ENCODE results near the gene FAM161B. TPM values are rescaled to one million over a fixed set of nuclear protein-coding genes. Genes with fewer than 3 reads are reported as not detected.

FAM161B gene
- total and polyA plus RNA-seq, 2 of the 13 experiments (the other 11 are each of a cell fraction or from before 2014, with no cell fraction given) = 1.6 to 2.0 TPM

DNA sequence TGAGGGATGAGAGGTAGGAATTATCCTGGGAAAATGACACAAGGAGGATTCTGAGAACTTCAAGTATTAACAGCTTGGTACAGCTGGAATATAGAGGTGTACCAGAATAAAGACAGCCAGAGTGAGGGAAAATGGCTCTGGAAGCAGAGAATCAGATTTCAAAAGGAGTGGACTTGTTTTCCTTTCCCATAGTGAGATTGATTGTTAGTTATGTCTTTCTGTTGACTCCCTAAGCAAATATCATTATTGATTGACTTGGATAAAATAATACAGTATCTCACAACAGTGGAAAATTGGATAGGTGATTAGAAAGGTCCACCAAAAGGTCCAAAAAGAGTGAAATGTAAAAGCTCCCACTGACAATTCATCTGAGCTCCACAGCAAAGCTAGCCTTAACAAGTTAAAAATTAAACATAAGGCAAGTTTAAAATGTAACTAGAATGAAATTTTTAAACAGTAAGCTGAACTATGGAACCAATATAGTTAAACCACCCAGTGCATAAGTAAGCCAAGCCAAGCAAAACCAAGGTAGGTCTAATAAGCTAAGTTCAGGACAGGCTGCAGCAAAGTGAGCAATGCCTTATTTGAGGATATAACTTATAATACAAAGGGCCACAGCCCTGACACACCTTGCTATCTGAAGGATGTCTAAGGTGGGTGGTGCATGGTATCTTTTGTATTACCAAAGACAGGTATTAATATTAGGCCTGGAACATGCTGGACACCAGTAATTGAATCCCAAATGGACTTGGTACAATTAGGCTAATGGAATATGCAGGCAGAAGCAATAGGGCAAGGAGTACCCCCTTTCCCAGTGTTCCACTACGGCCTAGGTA, 47.4 kb upstream of the FAM161B start (continued):
- TF ChIP-seq, protein P1, sequence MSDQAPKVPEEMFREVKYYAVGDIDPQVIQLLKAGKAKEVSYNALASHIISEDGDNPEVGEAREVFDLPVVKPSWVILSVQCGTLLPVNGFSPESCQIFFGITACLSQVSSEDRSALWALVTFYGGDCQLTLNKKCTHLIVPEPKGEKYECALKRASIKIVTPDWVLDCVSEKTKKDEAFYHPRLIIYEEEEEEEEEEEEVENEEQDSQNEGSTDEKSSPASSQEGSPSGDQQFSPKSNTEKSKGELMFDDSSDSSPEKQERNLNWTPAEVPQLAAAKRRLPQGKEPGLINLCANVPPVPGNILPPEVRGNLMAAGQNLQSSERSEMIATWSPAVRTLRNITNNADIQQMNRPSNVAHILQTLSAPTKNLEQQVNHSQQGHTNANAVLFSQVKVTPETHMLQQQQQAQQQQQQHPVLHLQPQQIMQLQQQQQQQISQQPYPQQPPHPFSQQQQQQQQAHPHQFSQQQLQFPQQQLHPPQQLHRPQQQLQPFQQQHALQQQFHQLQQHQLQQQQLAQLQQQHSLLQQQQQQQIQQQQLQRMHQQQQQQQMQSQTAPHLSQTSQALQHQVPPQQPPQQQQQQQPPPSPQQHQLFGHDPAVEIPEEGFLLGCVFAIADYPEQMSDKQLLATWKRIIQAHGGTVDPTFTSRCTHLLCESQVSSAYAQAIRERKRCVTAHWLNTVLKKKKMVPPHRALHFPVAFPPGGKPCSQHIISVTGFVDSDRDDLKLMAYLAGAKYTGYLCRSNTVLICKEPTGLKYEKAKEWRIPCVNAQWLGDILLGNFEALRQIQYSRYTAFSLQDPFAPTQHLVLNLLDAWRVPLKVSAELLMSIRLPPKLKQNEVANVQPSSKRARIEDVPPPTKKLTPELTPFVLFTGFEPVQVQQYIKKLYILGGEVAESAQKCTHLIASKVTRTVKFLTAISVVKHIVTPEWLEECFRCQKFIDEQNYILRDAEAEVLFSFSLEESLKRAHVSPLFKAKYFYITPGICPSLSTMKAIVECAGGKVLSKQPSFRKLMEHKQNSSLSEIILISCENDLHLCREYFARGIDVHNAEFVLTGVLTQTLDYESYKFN (CRISPR knock-in tag; conservative IDR thresholded peaks at IDR 0.05) = peak; percentile 76
- TF ChIP-seq ZNF747 (CRISPR knock-in tag; IDR thresholded peaks at IDR 0.05; ENCODE audit: borderline replicate concordance) (no peak), ARNT (IDR thresholded peaks at IDR 0.05) (no peak), ZFYVE20 (CRISPR knock-in tag; IDR thresholded peaks at IDR 0.05; ENCODE audit: borderline replicate concordance, low read depth) (no peak), RBFOX2 (IDR thresholded peaks at IDR 0.05; ENCODE audit: low read depth, low read length) (peak; percentile 72), KAT8 (CRISPR knock-in tag; IDR thresholded peaks at IDR 0.05) (peak; percentile 20; the same call in 1 of the 2 replicates), ZMYM4 (CRISPR knock-in tag; IDR thresholded peaks at IDR 0.05) (peak; percentile 8), CEBPG (CRISPR knock-in tag; IDR thresholded peaks at IDR 0.05) (0 out of 2 replicates have a peak, but pooled peaks have one; percentile 9), ONECUT2 (CRISPR knock-in tag; IDR thresholded peaks at IDR 0.05) (peak; percentile 86), ZC3H13 (CRISPR knock-in tag; IDR thresholded peaks at IDR 0.05) (no peak), ZNF282 (IDR thresholded peaks at IDR 0.05; ENCODE audit: partially characterized antibody) (no peak), POLR2AphosphoS5 (IDR thresholded peaks at IDR 0.05; ENCODE audit: low read depth, low read length) (peak; percentile 78), SUZ12 (IDR thresholded peaks at IDR 0.05; ENCODE audit: low read depth, low read length) (no peak), ZSCAN20 (CRISPR knock-in tag; IDR thresholded peaks at IDR 0.05; ENCODE audit: borderline replicate concordance) (no peak), SMARCE1 (IDR thresholded peaks at IDR 0.05; ENCODE audit: borderline replicate concordance) (no peak), MYC (CRISPR knock-in tag; IDR thresholded peaks at IDR 0.05; ENCODE audit: borderline replicate concordance) (no peak), STAG1 (CRISPR knock-in tag; IDR thresholded peaks at IDR 0.05) (no peak), PAF1 (CRISPR knock-in tag; IDR thresholded peaks at IDR 0.05) (no peak), ZNF543 (CRISPR knock-in tag; IDR thresholded peaks at IDR 0.05) (no peak)
- TF ChIP-seq, protein P2, sequence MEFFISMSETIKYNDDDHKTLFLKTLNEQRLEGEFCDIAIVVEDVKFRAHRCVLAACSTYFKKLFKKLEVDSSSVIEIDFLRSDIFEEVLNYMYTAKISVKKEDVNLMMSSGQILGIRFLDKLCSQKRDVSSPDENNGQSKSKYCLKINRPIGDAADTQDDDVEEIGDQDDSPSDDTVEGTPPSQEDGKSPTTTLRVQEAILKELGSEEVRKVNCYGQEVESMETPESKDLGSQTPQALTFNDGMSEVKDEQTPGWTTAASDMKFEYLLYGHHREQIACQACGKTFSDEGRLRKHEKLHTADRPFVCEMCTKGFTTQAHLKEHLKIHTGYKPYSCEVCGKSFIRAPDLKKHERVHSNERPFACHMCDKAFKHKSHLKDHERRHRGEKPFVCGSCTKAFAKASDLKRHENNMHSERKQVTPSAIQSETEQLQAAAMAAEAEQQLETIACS (CRISPR knock-in tag; IDR thresholded peaks at IDR 0.05) = no peak
- TF ChIP-seq, protein P3, sequence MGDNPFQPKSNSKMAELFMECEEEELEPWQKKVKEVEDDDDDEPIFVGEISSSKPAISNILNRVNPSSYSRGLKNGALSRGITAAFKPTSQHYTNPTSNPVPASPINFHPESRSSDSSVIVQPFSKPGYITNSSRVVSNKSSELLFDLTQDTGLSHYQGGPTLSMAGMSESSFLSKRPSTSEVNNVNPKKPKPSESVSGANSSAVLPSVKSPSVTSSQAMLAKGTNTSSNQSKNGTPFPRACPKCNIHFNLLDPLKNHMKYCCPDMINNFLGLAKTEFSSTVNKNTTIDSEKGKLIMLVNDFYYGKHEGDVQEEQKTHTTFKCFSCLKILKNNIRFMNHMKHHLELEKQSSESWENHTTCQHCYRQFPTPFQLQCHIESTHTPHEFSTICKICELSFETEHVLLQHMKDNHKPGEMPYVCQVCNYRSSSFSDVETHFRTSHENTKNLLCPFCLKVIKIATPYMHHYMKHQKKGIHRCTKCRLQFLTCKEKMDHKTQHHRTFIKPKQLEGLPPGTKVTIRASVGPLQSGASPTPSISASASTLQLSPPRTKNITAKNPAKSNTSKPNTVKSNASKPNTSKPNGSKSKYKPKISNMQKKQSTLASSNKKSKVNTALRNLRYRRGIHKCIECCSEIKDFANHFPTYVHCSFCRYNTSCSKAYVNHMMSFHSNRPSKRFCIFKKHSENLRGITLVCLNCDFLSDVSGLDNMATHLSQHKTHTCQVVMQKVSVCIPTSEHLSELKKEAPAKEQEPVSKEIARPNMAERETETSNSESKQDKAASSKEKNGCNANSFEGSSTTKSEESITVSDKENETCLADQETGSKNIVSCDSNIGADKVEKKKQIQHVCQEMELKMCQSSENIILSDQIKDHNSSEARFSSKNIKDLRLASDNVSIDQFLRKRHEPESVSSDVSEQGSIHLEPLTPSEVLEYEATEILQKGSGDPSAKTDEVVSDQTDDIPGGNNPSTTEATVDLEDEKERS (CRISPR knock-in tag; IDR thresholded peaks at IDR 0.05) = no peak

All from HepG2 (cell line).